ENCODE results near the gene LRIG3.

LRIG3 gene

GRCh38 chr12:58889557-58889956 is 30.7 kb downstream of the LRIG3 start:
- TF ChIP-seq, protein P1, sequence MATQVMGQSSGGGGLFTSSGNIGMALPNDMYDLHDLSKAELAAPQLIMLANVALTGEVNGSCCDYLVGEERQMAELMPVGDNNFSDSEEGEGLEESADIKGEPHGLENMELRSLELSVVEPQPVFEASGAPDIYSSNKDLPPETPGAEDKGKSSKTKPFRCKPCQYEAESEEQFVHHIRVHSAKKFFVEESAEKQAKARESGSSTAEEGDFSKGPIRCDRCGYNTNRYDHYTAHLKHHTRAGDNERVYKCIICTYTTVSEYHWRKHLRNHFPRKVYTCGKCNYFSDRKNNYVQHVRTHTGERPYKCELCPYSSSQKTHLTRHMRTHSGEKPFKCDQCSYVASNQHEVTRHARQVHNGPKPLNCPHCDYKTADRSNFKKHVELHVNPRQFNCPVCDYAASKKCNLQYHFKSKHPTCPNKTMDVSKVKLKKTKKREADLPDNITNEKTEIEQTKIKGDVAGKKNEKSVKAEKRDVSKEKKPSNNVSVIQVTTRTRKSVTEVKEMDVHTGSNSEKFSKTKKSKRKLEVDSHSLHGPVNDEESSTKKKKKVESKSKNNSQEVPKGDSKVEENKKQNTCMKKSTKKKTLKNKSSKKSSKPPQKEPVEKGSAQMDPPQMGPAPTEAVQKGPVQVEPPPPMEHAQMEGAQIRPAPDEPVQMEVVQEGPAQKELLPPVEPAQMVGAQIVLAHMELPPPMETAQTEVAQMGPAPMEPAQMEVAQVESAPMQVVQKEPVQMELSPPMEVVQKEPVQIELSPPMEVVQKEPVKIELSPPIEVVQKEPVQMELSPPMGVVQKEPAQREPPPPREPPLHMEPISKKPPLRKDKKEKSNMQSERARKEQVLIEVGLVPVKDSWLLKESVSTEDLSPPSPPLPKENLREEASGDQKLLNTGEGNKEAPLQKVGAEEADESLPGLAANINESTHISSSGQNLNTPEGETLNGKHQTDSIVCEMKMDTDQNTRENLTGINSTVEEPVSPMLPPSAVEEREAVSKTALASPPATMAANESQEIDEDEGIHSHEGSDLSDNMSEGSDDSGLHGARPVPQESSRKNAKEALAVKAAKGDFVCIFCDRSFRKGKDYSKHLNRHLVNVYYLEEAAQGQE (IDR thresholded peaks at IDR 0.05; ENCODE audit: insufficient replicate concordance, low read depth) = no peak
- TF ChIP-seq CTCF (IDR thresholded peaks at IDR 0.05; ENCODE audit: insufficient read depth, low read length) (no peak), POLR2AphosphoS5 (IDR thresholded peaks at IDR 0.05; ENCODE audit: low read depth) (no peak), GABPA (IDR thresholded peaks at IDR 0.05; ENCODE audit: low read depth) (no peak), SPI1 (IDR thresholded peaks at IDR 0.05; ENCODE audit: borderline replicate concordance, low read depth) (no peak)
- H3K4me3 ChIP-seq (replicated peaks; ENCODE audit: insufficient read depth, low read length) = no peak overlapping the region
- H3K27me3 ChIP-seq (ENCODE audit: insufficient read depth, poor library complexity, severe bottlenecking) = no peaks in the 10 kb centered on the region
- no peak overlapping the region for H3K27ac ChIP-seq (replicated peaks)
- DNase-seq (ENCODE audit: low read depth in 1 of 2, low spot score in 1 of 2) = no peak

DNA sequence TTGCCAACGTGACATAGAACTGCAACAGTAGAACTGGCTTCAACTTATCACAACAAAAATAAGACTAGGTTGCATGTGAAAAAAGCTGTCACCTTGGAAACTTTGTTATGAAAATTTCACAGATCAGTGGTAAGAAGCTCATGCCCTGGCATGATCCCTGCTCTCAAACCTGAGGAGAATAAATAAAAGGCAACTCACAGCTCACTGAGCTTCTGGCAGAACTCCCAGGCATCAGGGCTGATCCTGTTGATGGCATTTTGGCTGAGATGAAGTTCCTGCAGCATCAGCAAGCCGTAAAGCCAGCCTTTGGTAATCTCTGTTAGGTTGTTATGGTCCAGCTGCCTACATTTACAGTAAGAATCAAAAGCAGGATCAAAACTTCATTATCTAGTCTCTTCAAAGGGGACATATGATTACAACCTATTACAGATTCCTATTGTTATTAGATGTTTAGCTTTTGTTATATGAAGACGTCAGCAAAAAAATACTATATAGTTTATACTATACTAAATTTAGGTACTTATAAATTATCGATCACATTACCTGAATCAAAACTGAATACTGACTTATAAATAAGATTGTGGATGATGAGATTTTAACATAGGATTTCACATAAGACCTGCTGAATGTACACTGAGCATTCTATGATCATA is 32.0 kb downstream of the LRIG3 start:
- DNase-seq (ENCODE audit: low read depth in 1 of 2, low spot score in 1 of 2) = no peak
- no peak overlapping the region for H3K27ac ChIP-seq (replicated peaks)
- no peak overlapping the region for H3K4me3 ChIP-seq (replicated peaks; ENCODE audit: insufficient read depth, low read length)
- no peak for TF ChIP-seq GABPA (IDR thresholded peaks at IDR 0.05; ENCODE audit: low read depth)
- TF ChIP-seq POLR2AphosphoS5 (IDR thresholded peaks at IDR 0.05; ENCODE audit: low read depth) = no peak
- TF ChIP-seq, protein P1 (IDR thresholded peaks at IDR 0.05; ENCODE audit: insufficient replicate concordance, low read depth) = no peak
- TF ChIP-seq CTCF (IDR thresholded peaks at IDR 0.05; ENCODE audit: insufficient read depth, low read length) = no peak
- no peak for TF ChIP-seq SPI1 (IDR thresholded peaks at IDR 0.05; ENCODE audit: borderline replicate concordance, low read depth)
- no peaks in the 10 kb centered on the region for H3K27me3 ChIP-seq (ENCODE audit: insufficient read depth, poor library complexity, severe bottlenecking)

- Histone ChIP-seq H3K4me3 (replicated peaks; ENCODE audit: insufficient read depth, low read length) (no peak overlapping the region), H3K27ac (replicated peaks) (no peak overlapping the region), H3K27me3 (ENCODE audit: insufficient read depth, poor library complexity, severe bottlenecking) (no peaks in the 10 kb centered on the region)
- no peak for DNase-seq (ENCODE audit: low read depth in 1 of 2, low spot score in 1 of 2)
- TF ChIP-seq CTCF (IDR thresholded peaks at IDR 0.05; ENCODE audit: insufficient read depth, low read length) = no peak
- TF ChIP-seq SPI1 (IDR thresholded peaks at IDR 0.05; ENCODE audit: borderline replicate concordance, low read depth) = no peak
- no peak for TF ChIP-seq GABPA (IDR thresholded peaks at IDR 0.05; ENCODE audit: low read depth)
- TF ChIP-seq, protein P1 (IDR thresholded peaks at IDR 0.05; ENCODE audit: insufficient replicate concordance, low read depth) = no peak
- TF ChIP-seq POLR2AphosphoS5 (IDR thresholded peaks at IDR 0.05; ENCODE audit: low read depth) = no peak
These were observed 33.2 kb downstream of the LRIG3 start for GRCh38 chr12:58887068-58887467.
